Muscle of arm (tissue), 12 donors: ENCODE results near the gene FIGNL2. TPM values are rescaled to one million over a fixed set of nuclear protein-coding genes. Genes with fewer than 3 reads are reported as not detected.

Experiments
- DNase-seq: peaks from one replicate; pipeline ENCODE4 v3.0.0-alpha.2; 2013
- polyA plus RNA-seq, 12 donors: library from polyadenylated mRNA; unstranded; fragments of 120-200 nt; gene quantifications; one replicate each; pipeline ENCODE4 v1.2.1, GENCODE V29; 2013; ENCODE audit not compliant: insufficient read length in 12 of 12

FIGNL2 gene
- polyA plus RNA-seq, 12 donors = 0.78 to 2.8 (median 1.2) TPM; not detected in 1

- DNase-seq = no peak
Observed at GRCh38 chr12:51879102-51879501, 30.6 kb upstream of the FIGNL2 start.

GRCh38 chr12:51874486-51874885 lies 26.0 kb upstream of the FIGNL2 start:
- no peak for DNase-seq

GRCh38 chr12:51874000-51874399 lies 25.5 kb upstream of the FIGNL2 start:
- DNase-seq = no peak

- no peak for DNase-seq
Observed at GRCh38 chr12:51873251-51873994, 24.9 kb upstream of the FIGNL2 start.

- DNase-seq = no peak
Observed at GRCh38 chr12:51872689-51872981, 24.1 kb upstream of the FIGNL2 start.

- DNase-seq = no peak
Observed at GRCh38 chr12:51871918-51872688, 23.6 kb upstream of the FIGNL2 start.

GRCh38 chr12:51871126-51871525 lies 22.6 kb upstream of the FIGNL2 start:
- DNase-seq = no peak

GRCh38 chr12:51870504-51870903 lies 22.0 kb upstream of the FIGNL2 start:
- no peak for DNase-seq

- DNase-seq = no peak
Observed at GRCh38 chr12:51869931-51870330, 21.4 kb upstream of the FIGNL2 start.

- no peak for DNase-seq
Observed at GRCh38 chr12:51869496-51869865, 21.0 kb upstream of the FIGNL2 start.

- DNase-seq = no peak
Observed at GRCh38 chr12:51868821-51869495, 20.4 kb upstream of the FIGNL2 start.

- no peak for DNase-seq
Observed at GRCh38 chr12:51867796-51868428, 19.4 kb upstream of the FIGNL2 start.

GRCh38 chr12:51867371-51867770 lies 18.9 kb upstream of the FIGNL2 start:
- no peak for DNase-seq

GRCh38 chr12:51866762-51867161 lies 18.2 kb upstream of the FIGNL2 start:
- no peak for DNase-seq

GRCh38 chr12:51866324-51866723 lies 17.8 kb upstream of the FIGNL2 start:
- no peak for DNase-seq

- DNase-seq = no peak
Observed at GRCh38 chr12:51865757-51866270, 17.3 kb upstream of the FIGNL2 start.

- DNase-seq = no peak
Observed at GRCh38 chr12:51864833-51865670, 16.5 kb upstream of the FIGNL2 start.

- no peak for DNase-seq
Observed at GRCh38 chr12:51863933-51864832, 15.7 kb upstream of the FIGNL2 start.

GRCh38 chr12:51863363-51863932 lies 14.9 kb upstream of the FIGNL2 start:
- no peak for DNase-seq

- no peak for DNase-seq
Observed at GRCh38 chr12:51862947-51863346, 14.4 kb upstream of the FIGNL2 start.
